OCI-LY3 (cell line): ENCODE results near the gene OR3A3.

Experiments used
- EZH2phosphoT487 ChIP-seq: fragments of 200-600 bp; shearing (Covaris generic); IDR thresholded peaks from 2 replicates; pipeline ENCODE4 v1.6.1; 2018; ENCODE audit warnings: antibody characterized with exemption, mixed run types, low read depth
- TF ChIP-seq, protein P1 (sequence below): fragments of 200-600, 300-600 bp; sonication (generic); IDR thresholded peaks from 2 replicates; pipeline ENCODE4 v1.5.1; 2014; ENCODE audit warnings: antibody characterized with exemption, low read length, low read depth

DNA sequence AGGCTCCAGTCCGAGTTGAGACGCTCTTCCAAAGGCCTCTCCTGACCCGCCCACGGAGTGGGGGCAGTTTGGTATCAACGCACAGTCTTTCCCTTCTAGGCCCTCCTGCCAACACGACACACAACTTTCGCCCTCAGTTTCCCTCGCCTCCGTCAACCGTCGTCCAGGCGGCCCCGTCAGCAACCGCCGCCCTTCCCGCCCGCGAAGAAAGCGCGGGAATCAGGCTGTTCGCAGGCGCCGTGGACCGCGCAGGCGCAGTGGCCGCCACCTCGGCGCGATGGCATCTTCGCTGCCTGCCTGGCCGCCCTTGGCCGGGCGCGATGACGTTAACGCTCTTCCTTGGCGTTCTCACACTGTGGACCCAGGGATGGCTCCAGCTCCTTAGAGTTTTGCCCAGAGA, 60.4 kb downstream of the OR3A3 start, which contains the start of gene SPATA22:
- TF ChIP-seq, protein P1, sequence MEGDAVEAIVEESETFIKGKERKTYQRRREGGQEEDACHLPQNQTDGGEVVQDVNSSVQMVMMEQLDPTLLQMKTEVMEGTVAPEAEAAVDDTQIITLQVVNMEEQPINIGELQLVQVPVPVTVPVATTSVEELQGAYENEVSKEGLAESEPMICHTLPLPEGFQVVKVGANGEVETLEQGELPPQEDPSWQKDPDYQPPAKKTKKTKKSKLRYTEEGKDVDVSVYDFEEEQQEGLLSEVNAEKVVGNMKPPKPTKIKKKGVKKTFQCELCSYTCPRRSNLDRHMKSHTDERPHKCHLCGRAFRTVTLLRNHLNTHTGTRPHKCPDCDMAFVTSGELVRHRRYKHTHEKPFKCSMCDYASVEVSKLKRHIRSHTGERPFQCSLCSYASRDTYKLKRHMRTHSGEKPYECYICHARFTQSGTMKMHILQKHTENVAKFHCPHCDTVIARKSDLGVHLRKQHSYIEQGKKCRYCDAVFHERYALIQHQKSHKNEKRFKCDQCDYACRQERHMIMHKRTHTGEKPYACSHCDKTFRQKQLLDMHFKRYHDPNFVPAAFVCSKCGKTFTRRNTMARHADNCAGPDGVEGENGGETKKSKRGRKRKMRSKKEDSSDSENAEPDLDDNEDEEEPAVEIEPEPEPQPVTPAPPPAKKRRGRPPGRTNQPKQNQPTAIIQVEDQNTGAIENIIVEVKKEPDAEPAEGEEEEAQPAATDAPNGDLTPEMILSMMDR = no peak
- no peak for TF ChIP-seq EZH2phosphoT487
